Measurements from ENCODE around the gene NPS.

Gene NPS

GRCh38 chr10:127563718-127564553, 14.8 kb downstream of the NPS start:
- DNase-seq: no peak

GRCh38 chr10:127564644-127565043, 15.5 kb downstream of the NPS start:
- no peak for DNase-seq

GRCh38 chr10:127565583-127565982, 16.5 kb downstream of the NPS start:
- DNase-seq: no peak

GRCh38 chr10:127569210-127569609, 20.1 kb downstream of the NPS start:
- DNase-seq: no peak

- no peak for DNase-seq
Observed at GRCh38 chr10:127570036-127570435, 20.9 kb downstream of the NPS start.

- DNase-seq: no peak
Observed at GRCh38 chr10:127571386-127571785, 22.3 kb downstream of the NPS start.

GRCh38 chr10:127576051-127576450, 26.9 kb downstream of the NPS start:
- no peak for DNase-seq

- DNase-seq: no peak
Observed at GRCh38 chr10:127576740-127577161, 27.6 kb downstream of the NPS start.

GRCh38 chr10:127577376-127578258, 28.5 kb downstream of the NPS start:
- DNase-seq: peak in 1 of 2 experiments; percentile 1

GRCh38 chr10:127578259-127578960, 29.3 kb downstream of the NPS start:
- DNase-seq: no peak

- DNase-seq: no peak
Observed at GRCh38 chr10:127578961-127579305, 29.8 kb downstream of the NPS start.

GRCh38 chr10:127579640-127580039, 30.5 kb downstream of the NPS start:
- no peak for DNase-seq

- no peak for DNase-seq
Observed at GRCh38 chr10:127580822-127581221, 31.7 kb downstream of the NPS start.

- DNase-seq: no peak
Observed at GRCh38 chr10:127585519-127586023, 36.5 kb downstream of the NPS start.

- DNase-seq: no peak
Observed at GRCh38 chr10:127587668-127588365, 38.7 kb downstream of the NPS start.

GRCh38 chr10:127592586-127592985, 43.5 kb downstream of the NPS start:
- no peak for DNase-seq

- no peak for DNase-seq
Observed at GRCh38 chr10:127600479-127600878, 51.4 kb downstream of the NPS start.

Measured in NCI-H2081 (cell line).